HCT116 (cell line): ENCODE data around the gene NEUROG1. TPM values are rescaled to one million over a fixed set of nuclear protein-coding genes. Genes with fewer than 3 reads are reported as not detected.

Source experiments
- ATAC-seq: fragments of 200-7000 bp; cut with Tn5 transposase; 2 replicates; pipeline ENCODE4 v1.9.1; 2020; ENCODE audit warnings: mild to moderate bottlenecking, moderate library complexity
- BruUV-seq: library from RNA; stranded (reverse); fragments of 400-500 nt; replicated peaks from 2 replicates; lab custom pipeline; 2021; lab: Mats Ljungman, UMichigan
- CTCF ChIA-PET: fragments of 300-600 bp; sonication (Branson Sonifier 250); formaldehyde crosslinking; loops from one replicate; lab custom pipeline; 2021; ENCODE audit warnings: antibody characterized with exemption; lab: Charles Lee
- POLR2A ChIA-PET: fragments of 300-600, 350-600 bp; sonication (Branson Sonifier 250); formaldehyde crosslinking; loops from one replicate; lab custom pipeline; 2021; ENCODE audit warnings: antibody characterized with exemption; lab: Charles Lee
- RAD21 ChIA-PET, 2 experiments: fragments of 300-600 bp; sonication (Branson Sonifier 250); formaldehyde crosslinking; loops; one replicate each; lab custom pipeline; 2023; ENCODE audit warnings: low total read pairs in 2 of 2; ENCODE audit not compliant: uncharacterized antibody in 2 of 2, unreplicated experiment in 2 of 2, low non-redundant PET in 1 of 2; lab: Charles Lee
- DNase-seq: peaks from one replicate; pipeline ENCODE4 v3.0.0-alpha.2; 2010; ENCODE audit warnings: low read depth, low spot score
- H2AFZ ChIP-seq: fragments of 200-600 bp; shearing (Covaris generic), sonication (generic); 2 replicates; pipeline ENCODE4 v1.6.1; 2017; ENCODE audit warnings: low read depth, mixed run types, mixed read lengths, antibody characterized with exemption, low read length; ENCODE audit not compliant: poor library complexity, severe bottlenecking
- H3K27ac ChIP-seq: 2 replicates; pipeline ENCODE4 v1.5.1; 2012; ENCODE audit warnings: low read depth, low read length
- H3K27me3 ChIP-seq: fragments of 200-600 bp; sonication (generic); 2 replicates; pipeline ENCODE4 v1.6.1; 2016; ENCODE audit warnings: mixed run types, low read length, mixed read lengths; ENCODE audit not compliant: insufficient read depth
- H3K36me3 ChIP-seq, 2 experiments: fragments of 200-500 bp in 1 of 2; fragments of 200-600 bp in 1 of 2; sonication (Bioruptor generic) in 1 of 2; sonication (generic) in 1 of 2; 2 replicates each; pipeline versions ENCODE4 v1.5.1 to v1.6.1; 2014 to 2016; ENCODE audit warnings: low read length in 2 of 2, inconsistent platforms in 1 of 2, mixed read lengths in 1 of 2, mixed run types in 1 of 2; ENCODE audit not compliant: insufficient read depth in 2 of 2, control insufficient read depth in 1 of 2
- H3K4me1 ChIP-seq, 2 experiments: fragments of 200-600 bp in 1 of 2; sonication (generic) in 1 of 2; 2 replicates each; pipeline versions ENCODE4 v1.5.1 to v1.6.1; 2012 to 2017; ENCODE audit warnings: low read length in 2 of 2, inconsistent platforms in 1 of 2, mild to moderate bottlenecking in 1 of 2, mixed read lengths in 1 of 2, mixed run types in 1 of 2, moderate library complexity in 1 of 2; ENCODE audit not compliant: insufficient read depth in 2 of 2, control insufficient read depth in 1 of 2
- H3K4me2 ChIP-seq: fragments of 200-600 bp; sonication (generic); 2 replicates; pipeline ENCODE4 v1.6.1; 2017; ENCODE audit warnings: mixed run types, low read length, mixed read lengths
- H3K4me3 ChIP-seq, 2 experiments: fragments of 200-600 bp in 1 of 2; sonication (generic) in 1 of 2; replicated peaks in 1 of 2; 2 replicates each; pipeline ENCODE4 v1.5.1; 2011 to 2016; ENCODE audit warnings: low read length in 2 of 2, control low read depth in 1 of 2, low read depth in 1 of 2, mild to moderate bottlenecking in 1 of 2, mixed read lengths in 1 of 2, mixed run types in 1 of 2
- H3K79me2 ChIP-seq: fragments of 200-600 bp; sonication (generic); 2 replicates; pipeline ENCODE4 v1.6.1; 2017; ENCODE audit warnings: mild to moderate bottlenecking, mixed run types, low read length, moderate library complexity, mixed read lengths; ENCODE audit not compliant: insufficient read depth
- H3K9ac ChIP-seq: fragments of 200-600 bp; sonication (generic); 2 replicates; pipeline ENCODE4 v1.6.1; 2016; ENCODE audit warnings: low read length, mixed read lengths
- H3K9me2 ChIP-seq: fragments of 200-600 bp; sonication (generic), shearing (Covaris generic); 2 replicates; pipeline ENCODE4 v1.6.1; 2017; ENCODE audit warnings: mixed run types, mild to moderate bottlenecking, moderate library complexity; ENCODE audit not compliant: insufficient read depth
- H3K9me3 ChIP-seq, 2 experiments: fragments of 200-500 bp in 1 of 2; fragments of 200-600 bp in 1 of 2; sonication (Bioruptor generic) in 1 of 2; sonication (generic) in 1 of 2; 2 replicates each; pipeline ENCODE4 v1.6.1; 2014 to 2017; ENCODE audit warnings: low read length in 2 of 2, mixed read lengths in 2 of 2, inconsistent platforms in 1 of 2, low read depth in 1 of 2, mild to moderate bottlenecking in 1 of 2, mixed run types in 1 of 2, moderate library complexity in 1 of 2; ENCODE audit not compliant: control insufficient read depth in 1 of 2, insufficient read depth in 1 of 2
- H4K20me1 ChIP-seq: fragments of 200-600 bp; sonication (generic), shearing (Covaris generic); 2 replicates; pipeline ENCODE4 v1.6.1; 2017; ENCODE audit warnings: mixed run types, mild to moderate bottlenecking, moderate library complexity; ENCODE audit not compliant: insufficient read depth
- ATF3 ChIP-seq: IDR thresholded peaks from 2 replicates; pipeline ENCODE4 v1.6.1; 2012
- CEBPB ChIP-seq: IDR thresholded peaks from 2 replicates; pipeline ENCODE4 v1.6.1; 2012; ENCODE audit warnings: low read depth
- EZH2 ChIP-seq: fragments of 200-600 bp; sonication (generic); IDR thresholded peaks from 2 replicates; pipeline ENCODE4 v1.6.1; 2017; ENCODE audit warnings: antibody characterized with exemption, mixed run types
- POLR2AphosphoS5 ChIP-seq: IDR thresholded peaks from 2 replicates; pipeline ENCODE4 v1.6.1; 2011; ENCODE audit warnings: mild to moderate bottlenecking, low read depth, low read length, moderate library complexity
- REST ChIP-seq: IDR thresholded peaks from 2 replicates; pipeline ENCODE4 v1.6.1; 2012; ENCODE audit warnings: low read depth
- ZNF274 ChIP-seq: fragments of 200-500 bp; sonication (Bioruptor generic); IDR thresholded peaks from 2 replicates; pipeline ENCODE4 v1.6.1; 2014; ENCODE audit warnings: mild to moderate bottlenecking, low read depth, low read length, inconsistent platforms
- intact Hi-C: fragments of 100-400 bp; cut with micrococcal nuclease; formaldehyde crosslinking; loops from 2 replicates; pipeline ENCODE4 v1.10.0; 2022
- total RNA-seq: library from RNA; stranded (reverse); gene quantifications from one replicate; pipeline ENCODE4 v1.2.1, GENCODE V29; 2021; ENCODE audit not compliant: unreplicated experiment

Gene NEUROG1
- total RNA-seq, 1 experiment from 2014 or later = not detected

- TF ChIP-seq REST = no peak
- no peak for TF ChIP-seq ATF3
- no peak for TF ChIP-seq POLR2AphosphoS5
- no peak for TF ChIP-seq ZNF274
Measured at GRCh38 chr5:135509995-135510394, 25.8 kb downstream of the NEUROG1 start (continued).

GRCh38 chr5:135508496-135509005 is 27.2 kb downstream of the NEUROG1 start:
- BruUV-seq = no TSS peak
- no peaks in the 10 kb centered on the region for H3K9me2 ChIP-seq
- no peaks in the 10 kb centered on the region for H4K20me1 ChIP-seq
- ChIA-PET RAD21 (no interaction called here), POLR2A (no interaction called here), CTCF (interaction anchor here (2.1 kb wide), 1 partner anchor 46 kb away, joined by 5 read pairs; no protein-coding TSS in a partner anchor)
- no peaks in the 10 kb centered on the region for H3K4me1 ChIP-seq
- H3K4me3 ChIP-seq = no peak overlapping the region
- H3K9ac ChIP-seq = no peak overlapping the region
- intact Hi-C loops = no loop called here
- no peaks in the 10 kb centered on the region for H3K9me3 ChIP-seq
- H2AFZ ChIP-seq = no peak overlapping the region
- no peaks in the 10 kb centered on the region for H3K36me3 ChIP-seq
- TF ChIP-seq REST = no peak
- TF ChIP-seq CEBPB = no peak
- TF ChIP-seq EZH2 = no peak
- TF ChIP-seq, all 23 proteins: peak for 0
- ATAC-seq = no peak
- DNase-seq = no peak
- Histone ChIP-seq H3K27ac (no peak overlapping the region), H3K4me2 (no peak overlapping the region), H3K79me2 (no peaks in the 10 kb centered on the region), H3K27me3 (peaks cover 24% of the 10 kb centered on the region; the same call in 1 of the 2 replicates)
